H9 (cell line): ENCODE data around the gene SF3A1. TPM values are rescaled to one million over a fixed set of nuclear protein-coding genes. Genes with fewer than 3 reads are reported as not detected.

Experiments
- DNase-seq: peaks from one replicate; pipeline ENCODE4 v3.0.0-alpha.2; 2017
- H2AFZ ChIP-seq: one replicate; pipeline ENCODE4 v1.6.1; 2013; ENCODE audit warnings: mild to moderate bottlenecking, low read length, control low read depth, moderate library complexity
- H2AK5ac ChIP-seq: 2 replicates; pipeline ENCODE4 v1.6.1; 2013; ENCODE audit warnings: low read length, control low read depth, mixed read lengths; ENCODE audit not compliant: insufficient read length
- H2BK120ac ChIP-seq: one replicate; pipeline ENCODE4 v1.6.1; 2013; ENCODE audit warnings: low read depth, mild to moderate bottlenecking, low read length, control low read depth, inconsistent platforms; ENCODE audit not compliant: poor library complexity, severe bottlenecking
- H2BK12ac ChIP-seq: 2 replicates; pipeline ENCODE4 v1.6.1; 2013; ENCODE audit warnings: low read length, control low read depth, mixed read lengths, low read depth; ENCODE audit not compliant: insufficient read length
- H2BK15ac ChIP-seq: 2 replicates; pipeline ENCODE4 v1.6.1; 2013; ENCODE audit warnings: low read depth, low read length, control low read depth
- H2BK20ac ChIP-seq: one replicate; pipeline ENCODE4 v1.6.1; 2013; ENCODE audit warnings: low read depth, mild to moderate bottlenecking, low read length, control low read depth, inconsistent platforms; ENCODE audit not compliant: poor library complexity, severe bottlenecking
- H2BK5ac ChIP-seq: 2 replicates; pipeline ENCODE4 v1.6.1; 2013; ENCODE audit warnings: low read length, control low read depth, mixed read lengths; ENCODE audit not compliant: insufficient read length
- H3K14ac ChIP-seq: 2 replicates; pipeline ENCODE4 v1.6.1; 2013; ENCODE audit warnings: low read length, control low read depth; ENCODE audit not compliant: insufficient read depth
- H3K18ac ChIP-seq: 2 replicates; pipeline ENCODE4 v1.6.1; 2013; ENCODE audit warnings: low read depth, mild to moderate bottlenecking, mixed read lengths, low read length, control low read depth; ENCODE audit not compliant: insufficient read length
- H3K23ac ChIP-seq: 2 replicates; pipeline ENCODE4 v1.6.1; 2013; ENCODE audit warnings: low read length, control low read depth, mixed read lengths, low read depth; ENCODE audit not compliant: insufficient read length
- H3K23me2 ChIP-seq: 2 replicates; pipeline ENCODE4 v1.6.1; 2013; ENCODE audit warnings: low read depth, mild to moderate bottlenecking, mixed read lengths, low read length, control low read depth; ENCODE audit not compliant: insufficient read length, poor library complexity, severe bottlenecking
- H3K27ac ChIP-seq: 2 replicates; pipeline ENCODE4 v1.5.1; 2013; ENCODE audit warnings: low read length, control low read depth, mixed read lengths, low read depth; ENCODE audit not compliant: insufficient read length
- H3K27me3 ChIP-seq: 2 replicates; pipeline ENCODE4 v1.6.1; 2013; ENCODE audit warnings: low read length, control low read depth, inconsistent platforms; ENCODE audit not compliant: insufficient read depth
- H3K4ac ChIP-seq: 2 replicates; pipeline ENCODE4 v1.6.1; 2013; ENCODE audit warnings: low read depth, mild to moderate bottlenecking, control low read depth, inconsistent platforms, low read length, moderate library complexity
- H3K4me1 ChIP-seq: 2 replicates; pipeline ENCODE4 v1.6.1; 2013; ENCODE audit warnings: low read length, control low read depth, inconsistent platforms; ENCODE audit not compliant: insufficient read depth
- H3K4me2 ChIP-seq: 2 replicates; pipeline ENCODE4 v1.6.1; 2013; ENCODE audit warnings: low read length, control low read depth, mixed read lengths; ENCODE audit not compliant: insufficient read length, insufficient read depth
- H3K56ac ChIP-seq: 2 replicates; pipeline ENCODE4 v1.6.1; 2013; ENCODE audit warnings: low read depth, mild to moderate bottlenecking, mixed read lengths, low read length, control low read depth; ENCODE audit not compliant: insufficient read length
- H3K79me1 ChIP-seq: 2 replicates; pipeline ENCODE4 v1.6.1; 2013; ENCODE audit warnings: low read depth, mild to moderate bottlenecking, moderate library complexity, low read length, control low read depth, inconsistent platforms; ENCODE audit not compliant: insufficient read depth, poor library complexity, severe bottlenecking
- H3K79me2 ChIP-seq: 2 replicates; pipeline ENCODE4 v1.6.1; 2013; ENCODE audit warnings: low read length, control low read depth, inconsistent platforms; ENCODE audit not compliant: insufficient read depth
- H3K9ac ChIP-seq: 2 replicates; pipeline ENCODE4 v1.6.1; 2013; ENCODE audit warnings: low read length, control low read depth, mixed read lengths; ENCODE audit not compliant: insufficient read length; ENCODE audit errors: extremely low read depth
- H3K9me3 ChIP-seq: one replicate; pipeline ENCODE4 v1.6.1; 2013; ENCODE audit warnings: low read depth, low read length, inconsistent platforms; ENCODE audit not compliant: control insufficient read depth
- H3T11ph ChIP-seq: one replicate; pipeline ENCODE4 v1.6.1; 2013; ENCODE audit warnings: mild to moderate bottlenecking, low read length, control low read depth, inconsistent platforms
- H4K20me1 ChIP-seq: one replicate; pipeline ENCODE4 v1.6.1; 2013; ENCODE audit not compliant: control insufficient read depth, insufficient read length, insufficient read depth
- H4K5ac ChIP-seq: 2 replicates; pipeline ENCODE4 v1.6.1; 2013; ENCODE audit warnings: low read depth, mild to moderate bottlenecking, mixed read lengths, low read length, control low read depth; ENCODE audit not compliant: insufficient read length
- H4K8ac ChIP-seq: replicated peaks from 2 replicates; pipeline ENCODE4 v1.6.1; 2013; ENCODE audit warnings: low read length, control low read depth, mixed read lengths, low read depth; ENCODE audit not compliant: insufficient read length
- H4K91ac ChIP-seq: 2 replicates; pipeline ENCODE4 v1.6.1; 2013; ENCODE audit warnings: low read depth, mild to moderate bottlenecking, moderate library complexity, mixed read lengths, low read length, control low read depth; ENCODE audit not compliant: insufficient read length
- H3K27ac Mint-ChIP-seq, 3 experiments: 2 replicates in 2 of 3; 3 replicates in 1 of 3; pipeline ENCODE4 v1.8.0; 2020 to 2021; ENCODE audit warnings: mixed read lengths in 3 of 3, mild to moderate bottlenecking in 1 of 3, moderate library complexity in 1 of 3
- H3K27me3 Mint-ChIP-seq: 2 replicates; pipeline ENCODE4 v1.8.0; 2021; ENCODE audit warnings: low read depth, mild to moderate bottlenecking, moderate library complexity, mixed read lengths
- H3K36me3 Mint-ChIP-seq, 3 experiments: 2 replicates in 2 of 3; 3 replicates in 1 of 3; pipeline ENCODE4 v1.8.0; 2020 to 2021; ENCODE audit warnings: low read depth in 3 of 3, mixed read lengths in 3 of 3; ENCODE audit not compliant: insufficient read depth in 1 of 3
- H3K4me1 Mint-ChIP-seq, 2 experiments: 2 replicates each; pipeline ENCODE4 v1.8.0; 2020; ENCODE audit warnings: mixed read lengths in 2 of 2
- H3K4me3 Mint-ChIP-seq, 2 experiments: 2 replicates in 1 of 2; 3 replicates in 1 of 2; pipeline ENCODE4 v1.8.0; 2020 to 2021; ENCODE audit warnings: mild to moderate bottlenecking in 2 of 2, mixed read lengths in 2 of 2, moderate library complexity in 1 of 2
- H3K9me3 Mint-ChIP-seq, 2 experiments: 2 replicates in 1 of 2; 3 replicates in 1 of 2; pipeline ENCODE4 v1.8.0; 2020; ENCODE audit warnings: mild to moderate bottlenecking in 2 of 2, mixed read lengths in 2 of 2, moderate library complexity in 1 of 2
- CTCF ChIP-seq: fragments of 200-600 bp; sonication (generic); conservative IDR thresholded peaks from 3 replicates; pipeline ENCODE4 v1.8.0; 2021; ENCODE audit warnings: antibody characterized with exemption, mild to moderate bottlenecking
- WGBS: extraction: QIAGEN DNeasy Blood & Tissue Kit; methylation state at CpG from one replicate; pipeline ENCODE4 v1.1.7; 2013; ENCODE audit warnings: missing lambda C conversion rate, low lambda C conversion rate, mixed read lengths; ENCODE audit not compliant: insufficient read length; ENCODE audit errors: extremely low coverage; 5-methylcytosine and 5-hydroxymethylcytosine counted together
- total RNA-seq: library from RNA; stranded (reverse); gene quantifications from 2 replicates; pipeline ENCODE4 v1.2.1, GENCODE V29; 2021

Gene SF3A1
- total RNA-seq, 1 experiment from 2014 or later = 225 TPM

- Histone ChIP-seq H3K27me3 (no peaks in the 10 kb centered on the region), H2BK5ac (no peak overlapping the region), H3K27ac (no peak overlapping the region), H4K8ac (no peak overlapping the region), H2BK12ac (no peak overlapping the region), H2BK20ac (no peak overlapping the region), H3K9me3 (no peaks in the 10 kb centered on the region), H3K79me1 (no peaks in the 10 kb centered on the region), H3T11ph (no peak overlapping the region), H3K4me1 (no peaks in the 10 kb centered on the region), H3K9ac (no peak overlapping the region), H3K79me2 (no peaks in the 10 kb centered on the region), H2AFZ (no peak overlapping the region), H3K23ac (no peak overlapping the region), H4K91ac (no peak overlapping the region), H3K14ac (no peak overlapping the region), H3K18ac (no peak overlapping the region), H4K5ac (no peak overlapping the region), H2BK15ac (no peak overlapping the region), H4K20me1 (no peaks in the 10 kb centered on the region), H2BK120ac (no peak overlapping the region), H3K56ac (no peak overlapping the region), H3K4ac (no peak overlapping the region), H3K4me2 (no peak overlapping the region), H3K23me2 (no peaks in the 10 kb centered on the region), H2AK5ac (no peak overlapping the region)
- peaks cover 4 to 19% (median 5%) of the 10 kb centered on the region in 3 experiments; a peak in 5 of 7 replicates for H3K36me3 Mint-ChIP-seq
- no peaks in the 10 kb centered on the region for H3K27me3 Mint-ChIP-seq
- WGBS = no CpG with 5 or more reads among the region's 4 CpGs
- peaks cover 2 to 6% of the 10 kb centered on the region in 2 experiments; a peak in 2 of 4 replicates for H3K4me1 Mint-ChIP-seq
- DNase-seq = no peak
- H3K27ac Mint-ChIP-seq = no peak overlapping the region; a peak in 2 of 7 replicates
- no peak for TF ChIP-seq CTCF
- peaks cover 0 to 1% of the 10 kb centered on the region in 2 experiments; a peak in 1 of 5 replicates for H3K9me3 Mint-ChIP-seq
- no peak overlapping the region for H3K4me3 Mint-ChIP-seq
These were observed 60.4 kb downstream of the SF3A1 start for GRCh38 chr22:30296324-30296723.
